ENCODE measurements around the gene ZBTB40. TPM values are rescaled to one million over a fixed set of nuclear protein-coding genes. Genes with fewer than 3 reads are reported as not detected.

The ZBTB40 gene
- total and polyA plus RNA-seq, 5 donors = 5.3 to 17.7 (median 13.3) TPM

DNA sequence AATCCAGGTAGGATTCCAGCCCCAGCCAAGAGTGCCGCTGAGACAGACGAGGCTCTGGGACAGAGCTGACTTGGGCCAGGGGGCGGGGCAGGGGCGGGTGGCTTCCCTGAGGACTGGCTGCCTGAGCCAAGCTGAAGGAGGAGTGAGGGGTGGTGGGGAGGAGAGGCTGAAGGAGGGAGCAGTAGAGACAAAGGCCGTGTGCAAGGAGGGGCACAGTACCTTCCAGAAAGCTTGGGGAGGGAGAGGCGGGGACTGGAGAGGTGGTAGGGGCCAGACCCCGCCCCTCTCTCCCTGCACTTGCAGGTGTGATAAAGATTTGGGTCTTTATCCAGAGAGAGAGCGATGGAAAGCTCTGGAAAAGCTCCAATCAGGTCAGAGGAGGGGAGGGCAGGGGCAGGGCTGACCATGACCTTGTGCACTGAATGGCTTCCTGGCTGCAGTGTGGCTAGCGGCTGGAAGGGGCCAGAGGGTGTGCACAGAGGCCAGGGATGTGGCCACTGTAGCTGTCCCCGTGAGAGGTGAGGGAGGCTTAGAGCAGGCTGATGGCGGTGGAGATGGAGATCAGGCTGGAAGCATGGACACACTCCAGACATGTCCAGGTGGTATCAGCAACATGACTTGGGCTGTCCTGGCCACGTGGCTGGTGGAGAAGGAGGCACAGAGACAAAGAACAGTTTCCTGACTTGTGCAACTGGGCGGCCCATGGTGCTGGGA lies 104.9 kb downstream of the ZBTB40 start:
- no peaks in the 10 kb centered on the region for H3K9me3 ChIP-seq (ENCODE audit: control insufficient read depth, low read length)
- WGBS = 31% methylated on average over 13 of the region's 13 CpGs
- ATAC-seq (peak in 1 of 2 donors; percentile 25), DNase-seq (peak in 1 of 3 donors; percentile 21)
- H3K27ac ChIP-seq (ENCODE audit: low read length) = no peak overlapping the region
- intact Hi-C loops (cut with DNase I) = no loop called here
- H3K4me1 ChIP-seq (ENCODE audit: control insufficient read depth, insufficient read depth, low read length) = no peaks in the 10 kb centered on the region
- H3K27me3 ChIP-seq (ENCODE audit: control insufficient read depth, insufficient read depth) = no peaks in the 10 kb centered on the region
- H3K4me3 ChIP-seq (ENCODE audit: low read length) = no peak overlapping the region

DNA sequence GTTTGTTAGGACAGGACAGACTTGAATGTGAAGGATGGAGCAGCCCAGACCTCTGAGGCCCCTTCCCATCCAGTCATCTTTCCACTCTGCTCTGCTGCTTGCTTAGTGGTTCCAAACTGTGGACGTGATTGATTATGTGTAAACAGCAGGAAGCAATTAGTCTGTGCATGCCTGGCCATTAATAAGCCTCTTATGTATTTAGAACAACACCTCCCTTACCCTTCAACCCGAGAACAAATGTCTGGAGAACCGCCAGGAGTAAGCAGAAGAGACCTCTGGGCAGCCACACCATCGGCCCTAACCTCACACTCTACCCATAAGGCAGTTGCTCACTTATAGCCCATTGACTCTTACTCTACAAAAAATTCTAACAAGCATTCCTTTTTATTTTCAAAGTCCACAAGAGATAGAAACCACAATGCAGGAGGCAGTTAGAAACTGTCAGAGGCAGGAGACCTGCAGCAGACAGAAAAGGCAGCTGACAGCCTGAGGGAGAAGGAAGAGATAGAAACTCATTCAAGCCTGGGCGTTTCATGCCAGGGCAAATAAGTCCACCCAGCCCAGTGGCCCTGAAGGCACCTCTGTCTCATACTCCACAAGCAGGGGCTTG lies 105.8 kb downstream of the ZBTB40 start:
- Histone ChIP-seq H3K4me3 (ENCODE audit: low read length) (no peak overlapping the region), H3K9me3 (ENCODE audit: control insufficient read depth, low read length) (no peaks in the 10 kb centered on the region), H3K4me1 (ENCODE audit: control insufficient read depth, insufficient read depth, low read length) (no peaks in the 10 kb centered on the region), H3K27ac (ENCODE audit: low read length) (no peak overlapping the region), H3K27me3 (ENCODE audit: control insufficient read depth, insufficient read depth) (no peaks in the 10 kb centered on the region)
- DNase-seq (no peak), ATAC-seq (no peak)
- WGBS = 36% methylated on average over 5 of the region's 5 CpGs
- intact Hi-C loops (cut with DNase I) = no loop called here

- DNase-seq (no peak), ATAC-seq (no peak)
These were observed 111.2 kb downstream of the ZBTB40 start, which contains the start of gene EPHA8 for GRCh38 chr1:22562584-22563583. EPHA8 (plus strand) TSS chr1:22563489; CDS start chr1:22563636, 147 bp downstream.

GRCh38 chr1:22563671-22564602 lies 112.3 kb downstream of the ZBTB40 start:
- Histone ChIP-seq H3K27ac (ENCODE audit: low read length) (no peak overlapping the region), H3K9me3 (ENCODE audit: control insufficient read depth, low read length) (no peaks in the 10 kb centered on the region), H3K4me1 (ENCODE audit: control insufficient read depth, insufficient read depth, low read length) (no peaks in the 10 kb centered on the region), H3K4me3 (ENCODE audit: low read length) (peak overlapping the region; percentile 49), H3K27me3 (ENCODE audit: control insufficient read depth, insufficient read depth) (no peaks in the 10 kb centered on the region)
- DNase-seq = no peak
- intact Hi-C loops (cut with DNase I) = no loop called here
- 3% methylated on average over 57 of the region's 57 CpGs for WGBS
- ATAC-seq = no peak

More at GRCh38 chr1:22562584-22563583, 111.2 kb downstream of the ZBTB40 start, which contains the start of gene EPHA8:
- no peaks in the 10 kb centered on the region for H3K4me1 ChIP-seq (ENCODE audit: control insufficient read depth, insufficient read depth, low read length)
- peak within 1 kb of the TSS; percentile 49 for H3K4me3 ChIP-seq (ENCODE audit: low read length)
- no peaks in the 10 kb centered on the region for H3K9me3 ChIP-seq (ENCODE audit: control insufficient read depth, low read length)
- H3K27ac ChIP-seq (ENCODE audit: low read length) = no peak within 1 kb of the TSS
- intact Hi-C loops (cut with DNase I) = no loop called here
- H3K27me3 ChIP-seq (ENCODE audit: control insufficient read depth, insufficient read depth) = no peaks in the 10 kb centered on the region
- 7% methylated on average over 81 of the region's 81 CpGs for WGBS

DNA sequence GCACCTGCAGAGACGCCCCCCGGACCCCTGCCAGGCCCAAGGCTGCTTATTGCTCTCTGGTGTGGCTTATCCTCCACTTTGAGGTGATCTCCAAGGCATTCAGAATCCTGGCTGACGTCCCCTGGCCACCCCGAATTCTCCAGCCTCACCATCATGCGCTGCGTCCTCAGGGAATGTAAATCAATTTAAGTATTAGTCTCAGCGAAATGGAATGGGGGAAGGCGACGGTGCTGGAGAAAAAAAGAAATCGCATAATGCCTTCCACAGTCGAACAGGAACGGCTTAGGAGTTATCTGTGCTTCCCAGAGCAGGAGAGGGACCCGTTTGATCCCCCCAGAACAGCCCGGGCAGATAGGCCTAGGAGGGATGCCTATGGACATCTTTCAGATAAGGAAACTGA lies 114.5 kb downstream of the ZBTB40 start:
- 81% methylated on average over 14 of the region's 14 CpGs for WGBS
- no peak for DNase-seq
- no peak for ATAC-seq
- intact Hi-C loops (cut with DNase I) = no loop called here
- H3K27me3 ChIP-seq (ENCODE audit: control insufficient read depth, insufficient read depth) = no peaks in the 10 kb centered on the region
- no peaks in the 10 kb centered on the region for H3K4me1 ChIP-seq (ENCODE audit: control insufficient read depth, insufficient read depth, low read length)
- H3K4me3 ChIP-seq (ENCODE audit: low read length) = no peak overlapping the region
- H3K9me3 ChIP-seq (ENCODE audit: control insufficient read depth, low read length) = no peaks in the 10 kb centered on the region
- no peak overlapping the region for H3K27ac ChIP-seq (ENCODE audit: low read length)

DNA sequence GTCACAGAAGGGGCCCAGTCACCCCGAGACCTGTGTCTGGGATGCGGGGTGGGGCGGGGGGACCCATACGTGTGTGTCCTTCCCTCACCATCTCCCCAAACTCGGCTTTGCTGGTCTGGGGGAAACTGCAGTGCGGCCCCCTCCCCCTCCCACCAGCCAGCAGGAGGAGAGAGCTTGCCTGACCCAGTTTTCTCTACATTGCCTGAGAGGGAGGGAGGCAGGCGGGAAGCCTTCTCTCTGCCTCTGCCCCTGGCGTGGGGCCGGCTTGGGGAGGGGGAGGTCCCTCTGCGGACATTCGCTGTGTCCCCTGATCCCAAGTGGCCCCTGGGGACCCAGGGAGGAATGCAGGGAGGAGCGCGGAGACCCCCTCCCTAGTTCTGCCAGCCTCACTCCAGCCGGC lies 115.5 kb downstream of the ZBTB40 start:
- no peak for DNase-seq

GRCh38 chr1:22567994-22568393 lies 116.3 kb downstream of the ZBTB40 start:
- WGBS = 81% methylated on average over 6 of the region's 6 CpGs
- ATAC-seq (no peak), DNase-seq (no peak)
- no peak overlapping the region for H3K27ac ChIP-seq (ENCODE audit: low read length)
- no peaks in the 10 kb centered on the region for H3K27me3 ChIP-seq (ENCODE audit: control insufficient read depth, insufficient read depth)
- no peak overlapping the region for H3K4me3 ChIP-seq (ENCODE audit: low read length)
- H3K9me3 ChIP-seq (ENCODE audit: control insufficient read depth, low read length) = no peaks in the 10 kb centered on the region
- H3K4me1 ChIP-seq (ENCODE audit: control insufficient read depth, insufficient read depth, low read length) = no peaks in the 10 kb centered on the region
- intact Hi-C loops (cut with DNase I) = no loop called here

More for the DNA sequence above, 115.5 kb downstream of the ZBTB40 start:
- WGBS = 44% methylated on average over 14 of the region's 14 CpGs
- no peaks in the 10 kb centered on the region for H3K9me3 ChIP-seq (ENCODE audit: control insufficient read depth, low read length)
- H3K4me3 ChIP-seq (ENCODE audit: low read length) = no peak overlapping the region
- intact Hi-C loops (cut with DNase I) = no loop called here
- H3K4me1 ChIP-seq (ENCODE audit: control insufficient read depth, insufficient read depth, low read length) = no peaks in the 10 kb centered on the region
- no peak for ATAC-seq
- no peak overlapping the region for H3K27ac ChIP-seq (ENCODE audit: low read length)
- H3K27me3 ChIP-seq (ENCODE audit: control insufficient read depth, insufficient read depth) = no peaks in the 10 kb centered on the region

GRCh38 chr1:22569269-22569668 lies 117.6 kb downstream of the ZBTB40 start:
- no peaks in the 10 kb centered on the region for H3K4me1 ChIP-seq (ENCODE audit: control insufficient read depth, insufficient read depth, low read length)
- intact Hi-C loops (cut with DNase I) = no loop called here
- H3K9me3 ChIP-seq (ENCODE audit: control insufficient read depth, low read length) = no peaks in the 10 kb centered on the region
- WGBS = 84% methylated on average over 7 of the region's 7 CpGs
- ATAC-seq (no peak), DNase-seq (no peak)
- H3K4me3 ChIP-seq (ENCODE audit: low read length) = no peak overlapping the region
- H3K27ac ChIP-seq (ENCODE audit: low read length) = no peak overlapping the region
- no peaks in the 10 kb centered on the region for H3K27me3 ChIP-seq (ENCODE audit: control insufficient read depth, insufficient read depth)

DNA sequence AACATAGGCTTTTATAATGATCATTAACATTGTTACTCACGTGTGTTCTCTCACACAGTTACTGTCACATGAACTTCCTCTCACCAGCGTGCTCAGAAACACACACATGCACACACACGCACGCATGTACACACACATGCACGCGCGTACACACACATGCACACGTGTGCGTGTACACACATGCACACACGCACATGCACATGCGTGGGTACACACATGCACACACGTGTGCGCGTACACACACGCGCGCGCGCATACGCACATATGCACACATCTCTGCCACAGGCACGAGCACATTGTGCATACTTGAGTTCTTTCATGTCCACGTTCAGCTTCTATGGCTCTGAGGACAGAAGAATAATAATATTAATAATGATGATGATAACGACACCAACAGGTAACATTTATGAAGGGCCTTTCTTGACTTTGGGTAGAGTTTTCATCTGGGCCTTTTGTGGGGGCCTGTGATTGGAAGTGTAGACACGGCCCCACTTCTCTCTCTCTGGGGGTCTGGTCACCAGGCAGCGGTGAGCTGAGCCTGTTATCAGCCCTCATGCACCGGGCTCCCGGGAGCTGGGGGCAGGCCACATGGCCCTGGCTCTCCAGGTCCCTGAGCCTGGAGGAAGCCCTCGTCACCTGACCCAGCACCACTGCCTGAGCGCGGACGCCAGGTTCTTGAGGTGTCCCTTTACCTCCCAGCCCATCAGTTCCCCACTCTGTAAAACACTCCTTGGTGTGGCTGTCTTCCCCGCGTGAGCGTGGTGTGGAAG lies 118.7 kb downstream of the ZBTB40 start:
- WGBS = 81% methylated on average over 34 of the region's 34 CpGs
- no peaks in the 10 kb centered on the region for H3K27me3 ChIP-seq (ENCODE audit: control insufficient read depth, insufficient read depth)
- no peak for ATAC-seq

More for the DNA sequence above, 118.7 kb downstream of the ZBTB40 start:
- Histone ChIP-seq H3K9me3 (ENCODE audit: control insufficient read depth, low read length) (no peaks in the 10 kb centered on the region), H3K27ac (ENCODE audit: low read length) (no peak overlapping the region), H3K4me1 (ENCODE audit: control insufficient read depth, insufficient read depth, low read length) (no peaks in the 10 kb centered on the region), H3K4me3 (ENCODE audit: low read length) (no peak overlapping the region)
- intact Hi-C loops (cut with DNase I) = no loop called here
- DNase-seq = no peak
